Measurements from ENCODE around the gene PNLIPRP3. TPM values are rescaled to one million over a fixed set of nuclear protein-coding genes. Genes with fewer than 3 reads are reported as not detected.
A peak's percentile ranks its signal among the peaks of the same experiment; 100 is the strongest.

The PNLIPRP3 gene
- total and polyA plus RNA-seq, 2 donors (not counting 1 experiment from before 2014, with no cell fraction given), result not detected

DNA sequence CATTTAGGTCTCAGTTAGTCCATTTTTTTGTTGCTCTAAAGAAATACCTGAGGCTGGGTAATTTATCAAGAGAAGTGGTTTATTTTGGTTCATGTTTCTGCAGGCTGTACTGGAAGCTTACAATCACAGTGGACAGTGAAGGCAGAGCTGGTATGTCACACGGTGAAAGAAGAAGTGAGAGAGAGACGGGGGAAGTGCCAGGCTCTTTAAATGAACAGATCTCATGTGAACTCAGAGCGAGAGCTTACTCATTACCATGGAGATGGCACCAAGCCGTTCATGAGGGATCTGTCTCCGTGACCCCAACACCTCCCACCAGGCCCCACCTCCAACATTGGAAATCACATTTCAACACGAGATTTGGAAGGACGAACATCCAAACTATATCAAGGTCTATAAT lies 18.9 kb upstream of the PNLIPRP3 start:
- Histone ChIP-seq H2AFZ (ENCODE audit: low read length) (no peak overlapping the region), H3K4me1 (ENCODE audit: control insufficient read depth, extremely low read depth, insufficient read depth, low read length) (no peaks in the 10 kb centered on the region), H4K20me1 (ENCODE audit: control insufficient read depth, extremely low read depth, insufficient read depth, low read length) (no peaks in the 10 kb centered on the region), H3K27ac (ENCODE audit: insufficient read depth, low read length) (no peak overlapping the region), H3K36me3 (ENCODE audit: control insufficient read depth, insufficient read depth, low read length) (no peaks in the 10 kb centered on the region), H3K9ac (ENCODE audit: insufficient read depth, low read length) (no peak overlapping the region), H3K79me2 (ENCODE audit: control insufficient read depth, insufficient read depth, low read length) (no peaks in the 10 kb centered on the region), H3K27me3 (ENCODE audit: control insufficient read depth, insufficient read depth, low read length) (no peaks in the 10 kb centered on the region), H3K4me2 (ENCODE audit: extremely low read depth, insufficient read depth, low read length) (no peak overlapping the region), H3K9me3 (ENCODE audit: control insufficient read depth, insufficient read depth, low read depth, low read length) (no peaks in the 10 kb centered on the region), H3K4me3 (replicated peaks in 1 of 4; ENCODE audit: control extremely low read depth in 1 of 4, insufficient read depth in 1 of 4, low read depth in 3 of 4, low read length in 4 of 4) (no peak overlapping the region)
- no peak for TF ChIP-seq CTCF (conservative IDR thresholded peaks at IDR 0.05 in 1 of 2, IDR thresholded peaks at IDR 0.05 in 1 of 2; ENCODE audit: low read depth in 1 of 2, low read length in 2 of 2)
- no peak for TF ChIP-seq EZH2 (IDR thresholded peaks at IDR 0.05; ENCODE audit: low read length, missing control alignments)
- DNase-seq (ENCODE audit: low read depth in 2 of 2), result no peak

DNA sequence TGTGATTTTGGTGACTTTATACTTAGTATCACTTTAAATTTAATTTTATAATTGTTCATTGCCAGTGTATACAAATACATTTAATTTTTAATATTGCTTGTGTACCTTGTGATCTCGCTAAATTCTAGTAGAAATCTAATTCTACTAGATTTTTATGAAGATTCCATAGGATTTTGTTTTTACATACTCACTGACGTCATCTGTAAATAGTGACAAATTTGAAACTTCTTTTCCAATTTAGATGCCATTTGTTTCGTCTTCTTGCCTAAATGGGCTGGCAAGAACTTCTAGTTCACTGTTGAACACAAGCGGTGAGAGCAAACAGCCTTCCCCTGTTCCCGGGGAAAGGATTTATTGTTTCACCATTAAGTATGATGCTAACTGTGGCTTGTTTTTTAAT lies 17.3 kb upstream of the PNLIPRP3 start:
- no peak overlapping the region for H3K9ac ChIP-seq (ENCODE audit: insufficient read depth, low read length)
- no peaks in the 10 kb centered on the region for H3K27me3 ChIP-seq (ENCODE audit: control insufficient read depth, insufficient read depth, low read length)
- TF ChIP-seq EZH2 (IDR thresholded peaks at IDR 0.05; ENCODE audit: low read length, missing control alignments), result no peak
- TF ChIP-seq CTCF (conservative IDR thresholded peaks at IDR 0.05 in 1 of 2, IDR thresholded peaks at IDR 0.05 in 1 of 2; ENCODE audit: low read depth in 1 of 2, low read length in 2 of 2), result no peak
- no peak for DNase-seq (ENCODE audit: low read depth in 2 of 2)
- H3K79me2 ChIP-seq (ENCODE audit: control insufficient read depth, insufficient read depth, low read length), result no peaks in the 10 kb centered on the region
- H3K9me3 ChIP-seq (ENCODE audit: control insufficient read depth, insufficient read depth, low read depth, low read length), result no peaks in the 10 kb centered on the region
- no peak overlapping the region for H2AFZ ChIP-seq (ENCODE audit: low read length)
- H3K36me3 ChIP-seq (ENCODE audit: control insufficient read depth, insufficient read depth, low read length), result no peaks in the 10 kb centered on the region
- H3K27ac ChIP-seq (ENCODE audit: insufficient read depth, low read length), result no peak overlapping the region
- no peak overlapping the region for H3K4me3 ChIP-seq (replicated peaks in 1 of 4; ENCODE audit: control extremely low read depth in 1 of 4, insufficient read depth in 1 of 4, low read depth in 3 of 4, low read length in 4 of 4)
- H3K4me1 ChIP-seq (ENCODE audit: control insufficient read depth, extremely low read depth, insufficient read depth, low read length), result no peaks in the 10 kb centered on the region
- H3K4me2 ChIP-seq (ENCODE audit: extremely low read depth, insufficient read depth, low read length), result no peak overlapping the region
- H4K20me1 ChIP-seq (ENCODE audit: control insufficient read depth, extremely low read depth, insufficient read depth, low read length), result no peaks in the 10 kb centered on the region

DNA sequence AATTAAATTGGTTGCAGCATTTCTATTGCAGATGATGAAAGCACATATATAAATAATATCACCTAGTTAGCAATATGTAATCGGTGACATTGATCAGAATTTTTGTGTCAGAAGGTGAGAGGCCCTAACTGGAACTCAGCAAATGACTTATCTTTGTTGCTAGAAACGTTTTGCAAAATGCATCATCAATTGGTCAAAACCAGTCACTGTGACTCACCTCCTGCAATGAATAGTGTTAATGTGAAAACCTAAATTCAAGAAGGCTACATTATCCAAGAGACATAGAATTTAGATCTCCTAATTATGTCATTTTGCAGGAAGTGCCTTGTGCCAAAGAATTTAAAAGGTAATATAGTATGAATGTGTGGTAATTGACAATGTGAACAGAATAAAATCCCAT lies 9.8 kb upstream of the PNLIPRP3 start:
- Histone ChIP-seq H3K9ac (ENCODE audit: insufficient read depth, low read length) (no peak overlapping the region), H3K27ac (ENCODE audit: insufficient read depth, low read length) (no peak overlapping the region), H4K20me1 (ENCODE audit: control insufficient read depth, extremely low read depth, insufficient read depth, low read length) (no peaks in the 10 kb centered on the region)

More for the DNA sequence above, 9.8 kb upstream of the PNLIPRP3 start:
- Histone ChIP-seq H3K4me1 (ENCODE audit: control insufficient read depth, extremely low read depth, insufficient read depth, low read length) (no peaks in the 10 kb centered on the region), H3K79me2 (ENCODE audit: control insufficient read depth, insufficient read depth, low read length) (no peaks in the 10 kb centered on the region), H3K9me3 (ENCODE audit: control insufficient read depth, insufficient read depth, low read depth, low read length) (no peaks in the 10 kb centered on the region), H3K36me3 (ENCODE audit: control insufficient read depth, insufficient read depth, low read length) (no peaks in the 10 kb centered on the region), H3K4me2 (ENCODE audit: extremely low read depth, insufficient read depth, low read length) (no peak overlapping the region), H3K4me3 (replicated peaks in 1 of 4; ENCODE audit: control extremely low read depth in 1 of 4, insufficient read depth in 1 of 4, low read depth in 3 of 4, low read length in 4 of 4) (no peak overlapping the region), H3K27me3 (ENCODE audit: control insufficient read depth, insufficient read depth, low read length) (no peaks in the 10 kb centered on the region), H2AFZ (ENCODE audit: low read length) (no peak overlapping the region)
- TF ChIP-seq CTCF (conservative IDR thresholded peaks at IDR 0.05 in 1 of 2, IDR thresholded peaks at IDR 0.05 in 1 of 2; ENCODE audit: low read depth in 1 of 2, low read length in 2 of 2) (no peak), EZH2 (IDR thresholded peaks at IDR 0.05; ENCODE audit: low read length, missing control alignments) (no peak)
- peak in 1 of 2 donors; percentile 26 for DNase-seq (ENCODE audit: low read depth in 2 of 2)

Data from fibroblast of lung (primary cell).